Natural killer cell (primary cell): ENCODE data around the gene GRID1. TPM values are rescaled to one million over a fixed set of nuclear protein-coding genes. Genes with fewer than 3 reads are reported as not detected.

Experiments used
- ATAC-seq, 3 donors: fragments of 150-1000 bp in 2 of 3; fragments of 200-7000 bp in 1 of 3; cut with Tn5 transposase; 1 replicate in 1 of 3; 2 replicates in 2 of 3; pipeline ENCODE4 v1.10.0; 2021; ENCODE audit warnings: mild to moderate bottlenecking in 2 of 3, moderate library complexity in 2 of 3
- DNase-seq, 2 donors: peaks; one replicate each; pipeline versions ENCODE4 v3.0.0 to v3.0.0-alpha.2; 2013 to 2021; ENCODE audit warnings: mixed read lengths in 1 of 2
- H3K27ac ChIP-seq: one replicate; pipeline ENCODE4 v1.5.1; 2013; ENCODE audit warnings: mild to moderate bottlenecking, low read length
- H3K27me3 ChIP-seq: one replicate; pipeline ENCODE4 v1.6.1; 2013; ENCODE audit warnings: low read length; ENCODE audit not compliant: control insufficient read depth, insufficient read depth
- H3K36me3 ChIP-seq: one replicate; pipeline ENCODE4 v1.6.1; 2013; ENCODE audit warnings: low read length; ENCODE audit not compliant: control insufficient read depth, insufficient read depth
- H3K4me1 ChIP-seq: one replicate; pipeline ENCODE4 v1.6.1; 2013; ENCODE audit warnings: low read length; ENCODE audit not compliant: control insufficient read depth, insufficient read depth
- H3K4me3 ChIP-seq: one replicate; pipeline ENCODE4 v1.5.1; 2013; ENCODE audit warnings: low read length
- H3K9me3 ChIP-seq: one replicate; pipeline ENCODE4 v1.6.1; 2013; ENCODE audit warnings: low read length; ENCODE audit not compliant: control insufficient read depth, insufficient read depth
- H3K27ac Mint-ChIP-seq, 2 donors: one replicate each; pipeline ENCODE4 v1.8.0; 2022; ENCODE audit warnings: mild to moderate bottlenecking in 2 of 2, mixed read lengths in 2 of 2, moderate library complexity in 1 of 2
- H3K27me3 Mint-ChIP-seq, 2 donors: one replicate each; pipeline ENCODE4 v1.8.0; 2022; ENCODE audit warnings: low read depth in 2 of 2, mixed read lengths in 2 of 2
- H3K36me3 Mint-ChIP-seq: one replicate; pipeline ENCODE4 v1.8.0; 2022; ENCODE audit warnings: mixed read lengths
- H3K4me1 Mint-ChIP-seq, 2 donors: one replicate each; pipeline ENCODE4 v1.8.0; 2022; ENCODE audit warnings: mixed read lengths in 2 of 2
- H3K4me3 Mint-ChIP-seq: one replicate; pipeline ENCODE4 v1.8.0; 2022; ENCODE audit warnings: mild to moderate bottlenecking, moderate library complexity, mixed read lengths
- H3K9me3 Mint-ChIP-seq, 2 donors: one replicate each; pipeline ENCODE4 v1.8.0; 2022; ENCODE audit warnings: mixed read lengths in 2 of 2
- WGBS: methylation state at CpG from one replicate; pipeline ENCODE4 v1.1.7; 2013; ENCODE audit warnings: missing lambda C conversion rate; ENCODE audit not compliant: insufficient coverage; 5-methylcytosine and 5-hydroxymethylcytosine counted together
- intact Hi-C: fragments of 100-400 bp; cut with micrococcal nuclease; formaldehyde crosslinking; loops from one replicate; pipeline ENCODE4 v1.14.2; 2022
- total RNA-seq, 4 donors: library from RNA; stranded (reverse); fragments of 120-200 nt in 1 of 4; gene quantifications; one replicate each; pipeline versions ENCODE4 v1.2.3 to v1.2.4, GENCODE V29; 2013 to 2022
- TF ChIP-seq, protein P1 (sequence below): fragments of 200-600 bp; IDR thresholded peaks from one replicate; pipeline ENCODE4 v1.8.0; 2022; ENCODE audit warnings: antibody characterized with exemption

The GRID1 gene
- total RNA-seq, 3 donors from 2014 or later (not counting 1 experiment from before 2014, with no cell fraction given), result not detected

DNA sequence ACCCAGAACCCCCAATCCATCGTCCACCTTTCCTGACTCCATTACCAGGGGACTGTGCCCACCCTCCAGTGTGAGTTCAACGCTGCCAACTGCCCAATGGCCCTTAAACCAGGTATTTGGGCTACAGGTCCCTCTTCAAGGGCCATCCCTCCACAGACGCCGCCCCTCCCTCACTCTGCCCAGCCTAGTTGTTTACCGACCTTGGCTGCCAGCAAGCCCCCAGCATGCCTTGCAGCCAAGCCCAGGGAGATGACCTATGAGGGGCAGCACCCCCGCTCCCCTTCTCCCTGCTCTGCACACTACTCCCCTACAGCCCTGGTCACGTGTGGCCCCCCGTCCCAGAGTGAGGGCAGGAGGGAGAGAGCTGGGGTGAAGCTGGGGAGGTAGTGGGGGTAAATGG, 147.3 kb downstream of the GRID1 start:
- Mint-ChIP-seq H3K9me3 (no peaks in the 10 kb centered on the region), H3K36me3 (no peaks in the 10 kb centered on the region), H3K27ac (no peak overlapping the region), H3K27me3 (no peaks in the 10 kb centered on the region), H3K4me3 (no peak overlapping the region), H3K4me1 (no peaks in the 10 kb centered on the region)
- TF ChIP-seq, protein P1, sequence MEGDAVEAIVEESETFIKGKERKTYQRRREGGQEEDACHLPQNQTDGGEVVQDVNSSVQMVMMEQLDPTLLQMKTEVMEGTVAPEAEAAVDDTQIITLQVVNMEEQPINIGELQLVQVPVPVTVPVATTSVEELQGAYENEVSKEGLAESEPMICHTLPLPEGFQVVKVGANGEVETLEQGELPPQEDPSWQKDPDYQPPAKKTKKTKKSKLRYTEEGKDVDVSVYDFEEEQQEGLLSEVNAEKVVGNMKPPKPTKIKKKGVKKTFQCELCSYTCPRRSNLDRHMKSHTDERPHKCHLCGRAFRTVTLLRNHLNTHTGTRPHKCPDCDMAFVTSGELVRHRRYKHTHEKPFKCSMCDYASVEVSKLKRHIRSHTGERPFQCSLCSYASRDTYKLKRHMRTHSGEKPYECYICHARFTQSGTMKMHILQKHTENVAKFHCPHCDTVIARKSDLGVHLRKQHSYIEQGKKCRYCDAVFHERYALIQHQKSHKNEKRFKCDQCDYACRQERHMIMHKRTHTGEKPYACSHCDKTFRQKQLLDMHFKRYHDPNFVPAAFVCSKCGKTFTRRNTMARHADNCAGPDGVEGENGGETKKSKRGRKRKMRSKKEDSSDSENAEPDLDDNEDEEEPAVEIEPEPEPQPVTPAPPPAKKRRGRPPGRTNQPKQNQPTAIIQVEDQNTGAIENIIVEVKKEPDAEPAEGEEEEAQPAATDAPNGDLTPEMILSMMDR, result no peak
- ATAC-seq (no peak), DNase-seq (no peak)
- no peaks in the 10 kb centered on the region for H3K4me1 ChIP-seq
- H3K4me3 ChIP-seq, result no peak overlapping the region
- no peaks in the 10 kb centered on the region for H3K36me3 ChIP-seq
- H3K9me3 ChIP-seq, result no peaks in the 10 kb centered on the region
- no peak overlapping the region for H3K27ac ChIP-seq
- WGBS, result 95% methylated on average over 5 of the region's 8 CpGs
- intact Hi-C loops, result no loop called here
- no peaks in the 10 kb centered on the region for H3K27me3 ChIP-seq

DNA sequence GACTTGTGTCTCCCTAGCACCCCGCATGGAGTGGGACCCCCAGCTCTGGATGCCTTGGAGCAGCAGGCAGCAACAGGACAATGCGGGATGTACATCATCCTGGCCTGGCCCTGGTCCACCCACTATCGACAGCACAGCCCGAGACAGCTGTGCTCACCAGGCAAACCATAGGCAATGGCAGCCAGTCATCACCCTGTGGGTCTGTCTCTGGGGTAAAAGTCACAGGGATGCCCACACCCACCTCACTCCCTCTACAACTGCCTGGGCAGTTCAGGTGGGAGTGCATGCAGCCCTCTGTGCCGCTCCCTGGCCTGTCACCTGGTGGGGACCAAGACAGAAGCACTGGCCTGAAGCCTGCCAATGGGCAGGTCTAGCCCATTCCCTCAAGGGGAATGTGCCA, 147.8 kb downstream of the GRID1 start:
- Mint-ChIP-seq H3K27me3 (no peaks in the 10 kb centered on the region), H3K27ac (no peak overlapping the region), H3K9me3 (no peaks in the 10 kb centered on the region), H3K36me3 (no peaks in the 10 kb centered on the region), H3K4me3 (no peak overlapping the region), H3K4me1 (no peaks in the 10 kb centered on the region)
- Histone ChIP-seq H3K27me3 (no peaks in the 10 kb centered on the region), H3K36me3 (no peaks in the 10 kb centered on the region), H3K4me3 (no peak overlapping the region), H3K27ac (no peak overlapping the region), H3K4me1 (no peaks in the 10 kb centered on the region), H3K9me3 (no peaks in the 10 kb centered on the region)
- TF ChIP-seq, protein P1, result no peak
- 91% methylated on average over 5 of the region's 5 CpGs for WGBS
- DNase-seq (no peak), ATAC-seq (peak in 1 of 3 donors; percentile 18)
- intact Hi-C loops, result no loop called here

DNA sequence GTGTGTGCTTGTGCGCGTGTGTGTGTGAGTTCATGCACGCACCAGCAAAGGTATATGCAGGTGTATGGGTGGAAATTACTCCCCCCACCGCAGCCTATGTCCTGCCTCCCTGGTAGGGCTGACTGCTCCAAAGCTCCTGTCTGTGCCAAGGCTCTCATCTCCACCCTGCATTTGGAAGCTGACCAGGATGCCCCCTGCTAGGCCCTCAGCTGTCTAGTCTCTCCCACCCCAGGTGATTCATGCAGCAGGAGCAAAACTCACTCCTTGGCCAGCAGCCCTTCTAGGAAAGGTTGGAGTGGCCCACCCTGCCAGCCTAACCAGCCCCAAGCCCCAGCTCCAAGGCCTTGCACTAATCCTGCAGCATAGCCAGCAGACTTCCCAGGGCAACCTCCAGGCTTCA, 148.4 kb downstream of the GRID1 start:
- no peak for ATAC-seq
- Histone ChIP-seq H3K9me3 (no peaks in the 10 kb centered on the region), H3K4me1 (no peaks in the 10 kb centered on the region), H3K27me3 (no peaks in the 10 kb centered on the region), H3K36me3 (no peaks in the 10 kb centered on the region), H3K27ac (no peak overlapping the region), H3K4me3 (no peak overlapping the region)
- H3K4me1 Mint-ChIP-seq, result no peaks in the 10 kb centered on the region
- no peak for DNase-seq
- no peaks in the 10 kb centered on the region for H3K9me3 Mint-ChIP-seq
- intact Hi-C loops, result no loop called here
- H3K4me3 Mint-ChIP-seq, result no peak overlapping the region
- H3K27ac Mint-ChIP-seq, result no peak overlapping the region
- TF ChIP-seq, protein P1, result no peak
- H3K36me3 Mint-ChIP-seq, result no peaks in the 10 kb centered on the region
- 89% methylated on average over 1 of the region's 4 CpGs for WGBS
- H3K27me3 Mint-ChIP-seq, result no peaks in the 10 kb centered on the region

DNA sequence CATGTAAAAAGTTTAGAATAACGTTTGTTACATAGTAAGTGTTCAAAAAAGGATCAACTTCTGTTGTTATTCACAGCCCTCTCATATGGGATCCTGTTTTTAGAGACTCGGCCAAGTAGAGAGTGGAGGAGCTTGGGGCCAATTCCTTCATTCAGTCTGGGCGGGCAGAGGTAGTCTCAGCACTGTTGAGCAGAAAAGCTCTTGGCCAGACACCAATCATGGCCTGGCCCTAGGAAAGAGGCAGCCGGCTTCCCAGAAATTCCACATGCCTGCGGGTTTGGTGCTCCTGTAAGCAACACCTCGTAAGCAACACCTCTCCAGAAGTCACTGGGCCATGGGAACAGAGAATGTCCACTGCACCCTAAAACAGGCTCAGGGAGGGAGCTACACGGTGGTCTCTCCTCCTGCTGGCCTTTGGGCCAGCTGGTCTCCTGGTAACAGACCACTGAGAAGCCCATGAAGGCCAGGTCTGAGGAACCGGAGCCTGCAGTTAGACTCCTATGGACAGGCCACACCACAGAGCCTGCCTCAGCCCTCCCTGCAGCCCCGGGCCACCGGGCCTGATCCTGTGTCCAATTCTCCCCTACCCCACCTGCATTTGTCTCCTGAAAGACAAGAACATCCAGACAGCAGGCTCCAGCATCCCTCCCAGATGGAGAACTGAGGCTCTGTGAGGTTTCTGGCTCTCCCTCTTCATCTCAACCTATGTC, 149.1 kb downstream of the GRID1 start:
- Mint-ChIP-seq H3K27me3 (no peaks in the 10 kb centered on the region), H3K9me3 (no peaks in the 10 kb centered on the region)

More for the DNA sequence above, 149.1 kb downstream of the GRID1 start:
- H3K4me1 Mint-ChIP-seq, result no peaks in the 10 kb centered on the region
- Histone ChIP-seq H3K4me3 (no peak overlapping the region), H3K9me3 (no peaks in the 10 kb centered on the region), H3K27ac (no peak overlapping the region), H3K36me3 (no peaks in the 10 kb centered on the region), H3K27me3 (no peaks in the 10 kb centered on the region), H3K4me1 (no peaks in the 10 kb centered on the region)
- H3K27ac Mint-ChIP-seq, result no peak overlapping the region
- DNase-seq, result no peak
- H3K4me3 Mint-ChIP-seq, result no peak overlapping the region
- WGBS, result 81% methylated on average over 10 of the region's 10 CpGs
- TF ChIP-seq, protein P1, result no peak
- no peak for ATAC-seq
- H3K36me3 Mint-ChIP-seq, result no peaks in the 10 kb centered on the region
- intact Hi-C loops, result no loop called here
